Stimulated activated effector memory CD8-positive, alpha-beta T cell treated with anti-CD3 and anti-CD28 coated beads, Interleukin-12 subunit alpha, Interleukin-12 subunit beta, amount 100 ng/mL, for 72 hours (primary cell): ENCODE data around the gene HNRNPR.
"Not testable (repeated sequence)": the region's sequence is repeated elsewhere in the genome, so short reads cannot be mapped to it uniquely, and the experiment has no call there.

Source experiments
- ATAC-seq: fragments of 150-1000 bp; cut with Tn5 transposase; 2 replicates; pipeline ENCODE4 v1.10.0; 2021
- DNase-seq, 2 donors: peaks; one replicate each; pipeline ENCODE4 v3.0.0; 2021 to 2022; ENCODE audit warnings: low spot score in 2 of 2
- H3K27ac Mint-ChIP-seq: one replicate; pipeline ENCODE4 v1.8.0; 2022; ENCODE audit warnings: mild to moderate bottlenecking, mixed read lengths
- H3K36me3 Mint-ChIP-seq: one replicate; pipeline ENCODE4 v1.8.0; 2022; ENCODE audit warnings: mild to moderate bottlenecking, mixed read lengths
- H3K4me1 Mint-ChIP-seq: one replicate; pipeline ENCODE4 v1.8.0; 2022; ENCODE audit warnings: mixed read lengths
- H3K4me3 Mint-ChIP-seq: one replicate; pipeline ENCODE4 v1.8.0; 2022; ENCODE audit warnings: mild to moderate bottlenecking, mixed read lengths
- H3K9me3 Mint-ChIP-seq: one replicate; pipeline ENCODE4 v1.8.0; 2022; ENCODE audit warnings: mixed read lengths

HNRNPR gene

DNA sequence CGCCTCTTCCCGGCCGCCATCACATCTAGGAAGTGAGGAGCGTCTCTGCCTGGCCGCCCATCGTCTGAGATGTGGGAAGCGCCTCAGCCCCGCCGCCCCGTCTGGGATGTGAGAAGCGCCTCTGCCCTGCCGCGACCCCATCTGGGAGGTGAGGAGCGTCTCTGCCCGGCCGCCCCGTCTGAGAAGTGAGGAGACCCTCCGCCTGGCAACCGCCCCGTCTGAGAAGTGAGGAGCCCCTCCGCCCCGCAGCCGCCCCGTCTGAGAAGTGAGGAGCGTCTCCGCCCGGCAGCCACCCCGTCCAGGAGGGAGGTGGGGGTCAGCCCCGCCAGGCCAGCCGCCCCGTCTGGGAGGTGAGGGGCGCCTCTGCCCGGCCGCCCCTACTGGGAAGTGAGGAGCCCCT, 86.7 kb downstream of the HNRNPR start:
- not testable (repeated sequence) for DNase-seq, H3K4me3 Mint-ChIP-seq, ATAC-seq, H3K4me1 Mint-ChIP-seq, H3K27ac Mint-ChIP-seq, H3K9me3 Mint-ChIP-seq, H3K36me3 Mint-ChIP-seq
